WTC11 (cell line): ENCODE data around the gene CEP44. TPM values are rescaled to one million over a fixed set of nuclear protein-coding genes. Genes with fewer than 3 reads are reported as not detected.

Experiments used
- ATAC-seq: fragments of 200-7000 bp; cut with Tn5 transposase; 2 replicates; pipeline ENCODE4 v1.10.0; 2021; ENCODE audit warnings: mild to moderate bottlenecking, moderate library complexity
- CTCF ChIA-PET: fragments of 300-600 bp; sonication (Branson Sonifier 250); formaldehyde crosslinking; loops from one replicate; lab custom pipeline; 2021; ENCODE audit warnings: antibody characterized with exemption; lab: Charles Lee
- POLR2A ChIA-PET: fragments of 350-600 bp; sonication (Branson Sonifier 250); formaldehyde crosslinking; loops from one replicate; lab custom pipeline; 2021; ENCODE audit warnings: antibody characterized with exemption; lab: Charles Lee
- DNase-seq: peaks from one replicate; pipeline ENCODE4 v3.0.0; 2021; ENCODE audit warnings: low spot score
- H3K27ac Mint-ChIP-seq: 2 replicates; pipeline ENCODE4 v1.8.0; 2021; ENCODE audit warnings: mixed read lengths
- H3K27me3 Mint-ChIP-seq: 2 replicates; pipeline ENCODE4 v1.8.0; 2021; ENCODE audit warnings: low read depth, mild to moderate bottlenecking, moderate library complexity, mixed read lengths
- H3K36me3 Mint-ChIP-seq: 2 replicates; pipeline ENCODE4 v1.8.0; 2021; ENCODE audit warnings: mixed read lengths
- H3K4me1 Mint-ChIP-seq: 2 replicates; pipeline ENCODE4 v1.8.0; 2022; ENCODE audit warnings: mixed read lengths
- H3K4me3 Mint-ChIP-seq: 2 replicates; pipeline ENCODE4 v1.8.0; 2021; ENCODE audit warnings: mild to moderate bottlenecking, moderate library complexity, mixed read lengths
- H3K9me3 Mint-ChIP-seq: 2 replicates; pipeline ENCODE4 v1.8.0; 2021; ENCODE audit warnings: mixed read lengths
- ATF1 ChIP-seq: sonication (generic); formaldehyde crosslinking; IDR thresholded peaks from 2 replicates; pipeline ENCODE4 v1.8.1; 2023; ENCODE audit warnings: mild to moderate bottlenecking, moderate library complexity, missing genetic modification reagents
- CREM ChIP-seq: sonication (generic); formaldehyde crosslinking; IDR thresholded peaks from 2 replicates; pipeline ENCODE4 v1.8.1; 2022; ENCODE audit warnings: mild to moderate bottlenecking, missing genetic modification reagents, moderate library complexity
- ELF4 ChIP-seq: sonication (generic); formaldehyde crosslinking; IDR thresholded peaks from 2 replicates; pipeline ENCODE4 v1.8.1; 2022; ENCODE audit warnings: low read depth, mild to moderate bottlenecking, moderate library complexity, missing genetic modification reagents
- FOXJ3 ChIP-seq: sonication (generic); formaldehyde crosslinking; IDR thresholded peaks from 2 replicates; pipeline ENCODE4 v1.9.0; 2021; ENCODE audit warnings: missing genetic modification reagents, mild to moderate bottlenecking, borderline replicate concordance
- NFE2L1 ChIP-seq: sonication (generic); formaldehyde crosslinking; IDR thresholded peaks from 2 replicates; pipeline ENCODE4 v1.8.1; 2023; ENCODE audit warnings: missing genetic modification reagents
- NR2C2 ChIP-seq: sonication (generic); formaldehyde crosslinking; IDR thresholded peaks from 2 replicates; pipeline ENCODE4 v1.8.0; 2022; ENCODE audit warnings: mild to moderate bottlenecking, missing genetic modification reagents
- PRRX2 ChIP-seq: fragments of 250-450 bp; sonication (Bioruptor Pico); IDR thresholded peaks from 2 replicates; pipeline ENCODE4 v1.8.0; 2021; ENCODE audit warnings: mild to moderate bottlenecking
- SOX15 ChIP-seq: fragments of 250-450 bp; sonication (Bioruptor Pico); IDR thresholded peaks from 2 replicates; pipeline ENCODE4 v1.9.0; 2021; ENCODE audit warnings: mild to moderate bottlenecking
- SP1 ChIP-seq: sonication (generic); formaldehyde crosslinking; conservative IDR thresholded peaks from 2 replicates; pipeline ENCODE4 v1.8.1; 2022; ENCODE audit warnings: missing genetic modification reagents
- TCF7 ChIP-seq: sonication (generic); formaldehyde crosslinking; IDR thresholded peaks from 2 replicates; pipeline ENCODE4 v1.8.0; 2022; ENCODE audit warnings: mild to moderate bottlenecking, low read depth, missing genetic modification reagents, moderate library complexity
- total RNA-seq: library from RNA; stranded (reverse); gene quantifications from 3 replicates; pipeline ENCODE4 v1.2.3, GENCODE V29; 2021
- TF ChIP-seq, protein P1 (sequence below): sonication (generic); formaldehyde crosslinking; IDR thresholded peaks from 2 replicates; pipeline ENCODE4 v1.8.0; 2022; ENCODE audit warnings: mild to moderate bottlenecking, missing genetic modification reagents
- TF ChIP-seq, protein P2 (sequence below): fragments of 250-450 bp; sonication (Bioruptor Pico); IDR thresholded peaks from 2 replicates; pipeline ENCODE4 v1.8.0; 2021; ENCODE audit warnings: mild to moderate bottlenecking
- TF ChIP-seq, protein P3 (sequence below): sonication (generic); formaldehyde crosslinking; IDR thresholded peaks from 2 replicates; pipeline ENCODE4 v1.8.1; 2023; ENCODE audit warnings: mild to moderate bottlenecking, missing genetic modification reagents
- TF ChIP-seq, protein P4 (sequence below): sonication (generic); formaldehyde crosslinking; IDR thresholded peaks from 2 replicates; pipeline ENCODE4 v1.8.1; 2022; ENCODE audit warnings: low read depth, mild to moderate bottlenecking, moderate library complexity, missing genetic modification reagents, borderline replicate concordance
- TF ChIP-seq, protein P5 (sequence below): sonication (generic); formaldehyde crosslinking; IDR thresholded peaks from 2 replicates; pipeline ENCODE4 v1.8.0; 2022; ENCODE audit warnings: mild to moderate bottlenecking, missing genetic modification reagents
- TF ChIP-seq, protein P6 (sequence below): fragments of 200-600 bp; IDR thresholded peaks from 2 replicates; pipeline ENCODE4 v1.8.0; 2022; ENCODE audit warnings: antibody characterized with exemption
- TF ChIP-seq, protein P7 (sequence below): sonication (generic); formaldehyde crosslinking; IDR thresholded peaks from 2 replicates; pipeline ENCODE4 v1.8.0; 2022; ENCODE audit warnings: missing genetic modification reagents
- TF ChIP-seq, protein P8 (sequence below): sonication (generic); formaldehyde crosslinking; IDR thresholded peaks from 2 replicates; pipeline ENCODE4 v1.8.1; 2022; ENCODE audit warnings: mild to moderate bottlenecking, missing genetic modification reagents, moderate library complexity, borderline replicate concordance
- TF ChIP-seq, protein P9 (sequence below): fragments of 250-450 bp; sonication (Bioruptor Pico); IDR thresholded peaks from 2 replicates; pipeline ENCODE4 v1.9.0; 2021; ENCODE audit warnings: moderate library complexity, mild to moderate bottlenecking, inconsistent platforms, borderline replicate concordance

CEP44 gene
- total RNA-seq, 1 experiment from 2014 or later: 17.9 TPM

DNA sequence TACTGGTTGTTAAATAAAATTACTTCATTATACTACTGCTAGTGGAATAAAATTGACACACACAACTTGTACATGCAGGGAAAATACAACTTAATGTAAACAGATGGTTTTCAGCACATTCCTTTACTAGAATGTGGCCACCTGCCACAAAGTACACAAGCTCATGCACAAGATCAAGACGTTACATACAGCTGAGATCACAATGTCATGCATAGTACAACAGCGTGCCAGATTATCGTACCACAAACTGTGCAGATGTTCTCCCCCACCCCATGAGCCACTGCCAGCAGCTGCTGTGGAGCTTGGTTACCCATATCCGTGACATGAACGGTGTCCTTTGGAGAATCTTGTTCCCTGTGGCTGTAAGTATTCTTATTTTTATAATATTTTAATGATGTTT, 27.9 kb upstream of the CEP44 start:
- H3K4me1 Mint-ChIP-seq: no peaks in the 10 kb centered on the region
- no peak overlapping the region for H3K27ac Mint-ChIP-seq
- DNase-seq (no peak), ATAC-seq (no peak)
- H3K27me3 Mint-ChIP-seq: no peaks in the 10 kb centered on the region
- no peaks in the 10 kb centered on the region for H3K9me3 Mint-ChIP-seq
- CTCF ChIA-PET: no interaction called here
- no peak overlapping the region for H3K4me3 Mint-ChIP-seq
- TF ChIP-seq, protein P1, sequence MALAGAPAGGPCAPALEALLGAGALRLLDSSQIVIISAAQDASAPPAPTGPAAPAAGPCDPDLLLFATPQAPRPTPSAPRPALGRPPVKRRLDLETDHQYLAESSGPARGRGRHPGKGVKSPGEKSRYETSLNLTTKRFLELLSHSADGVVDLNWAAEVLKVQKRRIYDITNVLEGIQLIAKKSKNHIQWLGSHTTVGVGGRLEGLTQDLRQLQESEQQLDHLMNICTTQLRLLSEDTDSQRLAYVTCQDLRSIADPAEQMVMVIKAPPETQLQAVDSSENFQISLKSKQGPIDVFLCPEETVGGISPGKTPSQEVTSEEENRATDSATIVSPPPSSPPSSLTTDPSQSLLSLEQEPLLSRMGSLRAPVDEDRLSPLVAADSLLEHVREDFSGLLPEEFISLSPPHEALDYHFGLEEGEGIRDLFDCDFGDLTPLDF: no peak
- TF ChIP-seq, protein P2, sequence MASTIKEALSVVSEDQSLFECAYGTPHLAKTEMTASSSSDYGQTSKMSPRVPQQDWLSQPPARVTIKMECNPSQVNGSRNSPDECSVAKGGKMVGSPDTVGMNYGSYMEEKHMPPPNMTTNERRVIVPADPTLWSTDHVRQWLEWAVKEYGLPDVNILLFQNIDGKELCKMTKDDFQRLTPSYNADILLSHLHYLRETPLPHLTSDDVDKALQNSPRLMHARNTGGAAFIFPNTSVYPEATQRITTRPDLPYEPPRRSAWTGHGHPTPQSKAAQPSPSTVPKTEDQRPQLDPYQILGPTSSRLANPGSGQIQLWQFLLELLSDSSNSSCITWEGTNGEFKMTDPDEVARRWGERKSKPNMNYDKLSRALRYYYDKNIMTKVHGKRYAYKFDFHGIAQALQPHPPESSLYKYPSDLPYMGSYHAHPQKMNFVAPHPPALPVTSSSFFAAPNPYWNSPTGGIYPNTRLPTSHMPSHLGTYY (CRISPR knock-in tag): no peak
- TF ChIP-seq PRRX2 (CRISPR knock-in tag): no peak
- TF ChIP-seq, protein P3, sequence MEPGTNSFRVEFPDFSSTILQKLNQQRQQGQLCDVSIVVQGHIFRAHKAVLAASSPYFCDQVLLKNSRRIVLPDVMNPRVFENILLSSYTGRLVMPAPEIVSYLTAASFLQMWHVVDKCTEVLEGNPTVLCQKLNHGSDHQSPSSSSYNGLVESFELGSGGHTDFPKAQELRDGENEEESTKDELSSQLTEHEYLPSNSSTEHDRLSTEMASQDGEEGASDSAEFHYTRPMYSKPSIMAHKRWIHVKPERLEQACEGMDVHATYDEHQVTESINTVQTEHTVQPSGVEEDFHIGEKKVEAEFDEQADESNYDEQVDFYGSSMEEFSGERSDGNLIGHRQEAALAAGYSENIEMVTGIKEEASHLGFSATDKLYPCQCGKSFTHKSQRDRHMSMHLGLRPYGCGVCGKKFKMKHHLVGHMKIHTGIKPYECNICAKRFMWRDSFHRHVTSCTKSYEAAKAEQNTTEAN: no peak
- no peak for TF ChIP-seq NFE2L1 (CRISPR knock-in tag)
- TF ChIP-seq, protein P4, sequence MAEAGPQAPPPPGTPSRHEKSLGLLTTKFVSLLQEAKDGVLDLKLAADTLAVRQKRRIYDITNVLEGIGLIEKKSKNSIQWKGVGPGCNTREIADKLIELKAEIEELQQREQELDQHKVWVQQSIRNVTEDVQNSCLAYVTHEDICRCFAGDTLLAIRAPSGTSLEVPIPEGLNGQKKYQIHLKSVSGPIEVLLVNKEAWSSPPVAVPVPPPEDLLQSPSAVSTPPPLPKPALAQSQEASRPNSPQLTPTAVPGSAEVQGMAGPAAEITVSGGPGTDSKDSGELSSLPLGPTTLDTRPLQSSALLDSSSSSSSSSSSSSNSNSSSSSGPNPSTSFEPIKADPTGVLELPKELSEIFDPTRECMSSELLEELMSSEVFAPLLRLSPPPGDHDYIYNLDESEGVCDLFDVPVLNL (CRISPR knock-in tag): no peak
- TF ChIP-seq SP1: no peak
- no peak for TF ChIP-seq CREM (CRISPR knock-in tag)
- TF ChIP-seq, protein P5, sequence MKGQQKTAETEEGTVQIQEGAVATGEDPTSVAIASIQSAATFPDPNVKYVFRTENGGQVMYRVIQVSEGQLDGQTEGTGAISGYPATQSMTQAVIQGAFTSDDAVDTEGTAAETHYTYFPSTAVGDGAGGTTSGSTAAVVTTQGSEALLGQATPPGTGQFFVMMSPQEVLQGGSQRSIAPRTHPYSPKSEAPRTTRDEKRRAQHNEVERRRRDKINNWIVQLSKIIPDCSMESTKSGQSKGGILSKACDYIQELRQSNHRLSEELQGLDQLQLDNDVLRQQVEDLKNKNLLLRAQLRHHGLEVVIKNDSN: no peak
- TF ChIP-seq, protein P6, sequence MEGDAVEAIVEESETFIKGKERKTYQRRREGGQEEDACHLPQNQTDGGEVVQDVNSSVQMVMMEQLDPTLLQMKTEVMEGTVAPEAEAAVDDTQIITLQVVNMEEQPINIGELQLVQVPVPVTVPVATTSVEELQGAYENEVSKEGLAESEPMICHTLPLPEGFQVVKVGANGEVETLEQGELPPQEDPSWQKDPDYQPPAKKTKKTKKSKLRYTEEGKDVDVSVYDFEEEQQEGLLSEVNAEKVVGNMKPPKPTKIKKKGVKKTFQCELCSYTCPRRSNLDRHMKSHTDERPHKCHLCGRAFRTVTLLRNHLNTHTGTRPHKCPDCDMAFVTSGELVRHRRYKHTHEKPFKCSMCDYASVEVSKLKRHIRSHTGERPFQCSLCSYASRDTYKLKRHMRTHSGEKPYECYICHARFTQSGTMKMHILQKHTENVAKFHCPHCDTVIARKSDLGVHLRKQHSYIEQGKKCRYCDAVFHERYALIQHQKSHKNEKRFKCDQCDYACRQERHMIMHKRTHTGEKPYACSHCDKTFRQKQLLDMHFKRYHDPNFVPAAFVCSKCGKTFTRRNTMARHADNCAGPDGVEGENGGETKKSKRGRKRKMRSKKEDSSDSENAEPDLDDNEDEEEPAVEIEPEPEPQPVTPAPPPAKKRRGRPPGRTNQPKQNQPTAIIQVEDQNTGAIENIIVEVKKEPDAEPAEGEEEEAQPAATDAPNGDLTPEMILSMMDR: no peak
- TF ChIP-seq TCF7 (CRISPR knock-in tag): no peak
- TF ChIP-seq NR2C2: no peak
- TF ChIP-seq, protein P7, sequence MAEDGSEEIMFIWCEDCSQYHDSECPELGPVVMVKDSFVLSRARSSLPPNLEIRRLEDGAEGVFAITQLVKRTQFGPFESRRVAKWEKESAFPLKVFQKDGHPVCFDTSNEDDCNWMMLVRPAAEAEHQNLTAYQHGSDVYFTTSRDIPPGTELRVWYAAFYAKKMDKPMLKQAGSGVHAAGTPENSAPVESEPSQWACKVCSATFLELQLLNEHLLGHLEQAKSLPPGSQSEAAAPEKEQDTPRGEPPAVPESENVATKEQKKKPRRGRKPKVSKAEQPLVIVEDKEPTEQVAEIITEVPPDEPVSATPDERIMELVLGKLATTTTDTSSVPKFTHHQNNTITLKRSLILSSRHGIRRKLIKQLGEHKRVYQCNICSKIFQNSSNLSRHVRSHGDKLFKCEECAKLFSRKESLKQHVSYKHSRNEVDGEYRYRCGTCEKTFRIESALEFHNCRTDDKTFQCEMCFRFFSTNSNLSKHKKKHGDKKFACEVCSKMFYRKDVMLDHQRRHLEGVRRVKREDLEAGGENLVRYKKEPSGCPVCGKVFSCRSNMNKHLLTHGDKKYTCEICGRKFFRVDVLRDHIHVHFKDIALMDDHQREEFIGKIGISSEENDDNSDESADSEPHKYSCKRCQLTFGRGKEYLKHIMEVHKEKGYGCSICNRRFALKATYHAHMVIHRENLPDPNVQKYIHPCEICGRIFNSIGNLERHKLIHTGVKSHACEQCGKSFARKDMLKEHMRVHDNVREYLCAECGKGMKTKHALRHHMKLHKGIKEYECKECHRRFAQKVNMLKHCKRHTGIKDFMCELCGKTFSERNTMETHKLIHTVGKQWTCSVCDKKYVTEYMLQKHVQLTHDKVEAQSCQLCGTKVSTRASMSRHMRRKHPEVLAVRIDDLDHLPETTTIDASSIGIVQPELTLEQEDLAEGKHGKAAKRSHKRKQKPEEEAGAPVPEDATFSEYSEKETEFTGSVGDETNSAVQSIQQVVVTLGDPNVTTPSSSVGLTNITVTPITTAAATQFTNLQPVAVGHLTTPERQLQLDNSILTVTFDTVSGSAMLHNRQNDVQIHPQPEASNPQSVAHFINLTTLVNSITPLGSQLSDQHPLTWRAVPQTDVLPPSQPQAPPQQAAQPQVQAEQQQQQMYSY (CRISPR knock-in tag): no peak
- no peaks in the 10 kb centered on the region for H3K36me3 Mint-ChIP-seq
- POLR2A ChIA-PET: interaction anchor here (0.6 kb wide), 1 partner anchor 21 kb away, joined by 8 read pairs; no protein-coding TSS in a partner anchor

DNA sequence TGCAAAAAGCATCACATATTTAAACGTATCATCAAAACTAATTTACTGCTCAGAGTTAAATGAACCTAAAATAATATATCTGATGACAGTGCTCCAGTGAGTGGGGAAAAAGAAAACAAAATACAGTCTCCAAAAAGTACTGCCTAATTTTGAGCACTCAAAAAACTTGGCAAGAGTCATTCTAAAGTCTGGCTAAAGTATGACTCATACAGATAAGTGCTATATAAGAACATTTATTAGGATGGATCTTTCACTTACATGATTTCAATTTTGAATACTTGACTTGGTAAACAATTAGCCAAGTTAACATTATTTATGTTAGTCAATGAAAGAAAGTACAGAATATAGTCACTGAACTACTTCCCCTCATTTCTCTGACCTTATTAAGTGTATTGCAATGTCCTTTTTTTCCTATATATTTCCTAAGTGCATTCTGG, 27.4 kb upstream of the CEP44 start:
- H3K4me1 Mint-ChIP-seq: no peaks in the 10 kb centered on the region
- DNase-seq: no peak
- H3K36me3 Mint-ChIP-seq: no peaks in the 10 kb centered on the region
- no peak overlapping the region for H3K4me3 Mint-ChIP-seq
- ChIA-PET POLR2A (no interaction called here), CTCF (no interaction called here)
- H3K9me3 Mint-ChIP-seq: no peaks in the 10 kb centered on the region
- ATAC-seq: no peak
- H3K27ac Mint-ChIP-seq: no peak overlapping the region
- H3K27me3 Mint-ChIP-seq: no peaks in the 10 kb centered on the region
- TF ChIP-seq, protein P1: no peak
- TF ChIP-seq, protein P8, sequence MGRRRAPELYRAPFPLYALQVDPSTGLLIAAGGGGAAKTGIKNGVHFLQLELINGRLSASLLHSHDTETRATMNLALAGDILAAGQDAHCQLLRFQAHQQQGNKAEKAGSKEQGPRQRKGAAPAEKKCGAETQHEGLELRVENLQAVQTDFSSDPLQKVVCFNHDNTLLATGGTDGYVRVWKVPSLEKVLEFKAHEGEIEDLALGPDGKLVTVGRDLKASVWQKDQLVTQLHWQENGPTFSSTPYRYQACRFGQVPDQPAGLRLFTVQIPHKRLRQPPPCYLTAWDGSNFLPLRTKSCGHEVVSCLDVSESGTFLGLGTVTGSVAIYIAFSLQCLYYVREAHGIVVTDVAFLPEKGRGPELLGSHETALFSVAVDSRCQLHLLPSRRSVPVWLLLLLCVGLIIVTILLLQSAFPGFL (CRISPR knock-in tag): no peak
- TF ChIP-seq ELF4 (CRISPR knock-in tag) (no peak), ATF1 (CRISPR knock-in tag) (no peak), SOX15 (CRISPR knock-in tag) (no peak), FOXJ3 (CRISPR knock-in tag) (no peak)
- TF ChIP-seq, protein P9, sequence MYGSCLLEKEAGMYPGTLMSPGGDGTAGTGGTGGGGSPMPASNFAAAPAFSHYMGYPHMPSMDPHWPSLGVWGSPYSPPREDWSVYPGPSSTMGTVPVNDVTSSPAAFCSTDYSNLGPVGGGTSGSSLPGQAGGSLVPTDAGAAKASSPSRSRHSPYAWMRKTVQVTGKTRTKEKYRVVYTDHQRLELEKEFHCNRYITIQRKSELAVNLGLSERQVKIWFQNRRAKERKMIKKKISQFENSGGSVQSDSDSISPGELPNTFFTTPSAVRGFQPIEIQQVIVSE (CRISPR knock-in tag): no peak
